ENCODE data around the gene TNK2.
"Not testable (repeated sequence)": the region's sequence is repeated elsewhere in the genome, so short reads cannot be mapped to it uniquely, and the experiment has no call there.

TNK2 gene

GRCh38 chr3:195907934-195908693 is at the start of gene TNK2:
Gene TNK2, minus strand, starts transcription at chr3:195908551. Its CDS starts 19,963 bp downstream, at chr3:195888588.
- H3K36me3 Mint-ChIP-seq (ENCODE audit: low read depth) = peaks cover 12% of the 10 kb centered on the region
- peaks cover 48% of the 10 kb centered on the region for H3K4me1 Mint-ChIP-seq
- H3K4me3 Mint-ChIP-seq = peak within 1 kb of the TSS; percentile 85
- no peak within 1 kb of the TSS for H3K27ac Mint-ChIP-seq
- peak; percentile 44 for DNase-seq
- H3K9me3 Mint-ChIP-seq = no peaks in the 10 kb centered on the region
- peaks cover 31% of the 10 kb centered on the region for H3K27me3 Mint-ChIP-seq (ENCODE audit: low read depth, poor library complexity)
- TF ChIP-seq CTCF (IDR thresholded peaks at IDR 0.05) = no peak

GRCh38 chr3:195956577-195956976 is 48.2 kb upstream of the TNK2 start:
- peaks cover 15% of the 10 kb centered on the region for H3K4me1 Mint-ChIP-seq
- no peak for TF ChIP-seq CTCF (IDR thresholded peaks at IDR 0.05)
- H3K4me3 Mint-ChIP-seq = no peak overlapping the region
- peaks cover 18% of the 10 kb centered on the region for H3K36me3 Mint-ChIP-seq (ENCODE audit: low read depth)
- peaks cover 9% of the 10 kb centered on the region for H3K9me3 Mint-ChIP-seq
- H3K27ac Mint-ChIP-seq = no peak overlapping the region
- DNase-seq = no peak
- peaks cover 16% of the 10 kb centered on the region for H3K27me3 Mint-ChIP-seq (ENCODE audit: low read depth, poor library complexity)

GRCh38 chr3:195955416-195955841 is 47.1 kb upstream of the TNK2 start:
- peak; percentile 35 for DNase-seq
- H3K36me3 Mint-ChIP-seq (ENCODE audit: low read depth); H3K9me3 Mint-ChIP-seq; H3K27ac Mint-ChIP-seq: not testable (repeated sequence)
- peak overlapping the region; percentile 82 for H3K4me3 Mint-ChIP-seq
- peaks cover 15% of the 10 kb centered on the region for H3K4me1 Mint-ChIP-seq
- peaks cover 12% of the 10 kb centered on the region for H3K27me3 Mint-ChIP-seq (ENCODE audit: low read depth, poor library complexity)

- peaks cover 12% of the 10 kb centered on the region for H3K27me3 Mint-ChIP-seq (ENCODE audit: low read depth, poor library complexity)
- H3K4me1 Mint-ChIP-seq = peaks cover 15% of the 10 kb centered on the region
- not testable (repeated sequence) for H3K27ac Mint-ChIP-seq; H3K9me3 Mint-ChIP-seq; H3K36me3 Mint-ChIP-seq (ENCODE audit: low read depth)
- DNase-seq = peak; percentile 41
- H3K4me3 Mint-ChIP-seq = peak overlapping the region; percentile 85
These were observed 46.4 kb upstream of the TNK2 start for GRCh38 chr3:195954752-195955119.

GRCh38 chr3:195954052-195954751 is 45.9 kb upstream of the TNK2 start:
- peak; percentile 73 for DNase-seq
- peaks cover 12% of the 10 kb centered on the region for H3K27me3 Mint-ChIP-seq (ENCODE audit: low read depth, poor library complexity)
- H3K27ac Mint-ChIP-seq; H3K9me3 Mint-ChIP-seq; H3K36me3 Mint-ChIP-seq (ENCODE audit: low read depth): not testable (repeated sequence)
- peak overlapping the region; percentile 85 for H3K4me3 Mint-ChIP-seq
- peaks cover 15% of the 10 kb centered on the region for H3K4me1 Mint-ChIP-seq

GRCh38 chr3:195952590-195952989 is 44.2 kb upstream of the TNK2 start:
- H3K27me3 Mint-ChIP-seq (ENCODE audit: low read depth, poor library complexity) = peaks cover 12% of the 10 kb centered on the region
- DNase-seq; H3K27ac Mint-ChIP-seq; H3K9me3 Mint-ChIP-seq; H3K36me3 Mint-ChIP-seq (ENCODE audit: low read depth): not testable (repeated sequence)
- peak overlapping the region; percentile 68 for H3K4me3 Mint-ChIP-seq
- peaks cover 15% of the 10 kb centered on the region for H3K4me1 Mint-ChIP-seq

- Mint-ChIP-seq H3K4me1 (peaks cover 15% of the 10 kb centered on the region), H3K27me3 (ENCODE audit: low read depth, poor library complexity) (peaks cover 12% of the 10 kb centered on the region), H3K4me3 (peak overlapping the region; percentile 49), H3K36me3 (ENCODE audit: low read depth) (peaks cover 11% of the 10 kb centered on the region)
- not testable (repeated sequence) for DNase-seq, H3K9me3 Mint-ChIP-seq, H3K27ac Mint-ChIP-seq
These were observed 43.3 kb upstream of the TNK2 start for GRCh38 chr3:195951443-195952177.

- not testable (repeated sequence) for H3K27ac Mint-ChIP-seq; DNase-seq; H3K27me3 Mint-ChIP-seq (ENCODE audit: low read depth, poor library complexity); H3K9me3 Mint-ChIP-seq; H3K4me3 Mint-ChIP-seq
- H3K4me1 Mint-ChIP-seq = peaks cover 13% of the 10 kb centered on the region
- H3K36me3 Mint-ChIP-seq (ENCODE audit: low read depth) = peaks cover 15% of the 10 kb centered on the region
These were observed 42.4 kb upstream of the TNK2 start for GRCh38 chr3:195950731-195951130.

GRCh38 chr3:195950164-195950563 is 41.8 kb upstream of the TNK2 start:
- not testable (repeated sequence) for DNase-seq; H3K27ac Mint-ChIP-seq; H3K4me1 Mint-ChIP-seq; H3K9me3 Mint-ChIP-seq; H3K4me3 Mint-ChIP-seq; H3K27me3 Mint-ChIP-seq (ENCODE audit: low read depth, poor library complexity)
- peaks cover 20% of the 10 kb centered on the region for H3K36me3 Mint-ChIP-seq (ENCODE audit: low read depth)

GRCh38 chr3:195946910-195947699 is 38.8 kb upstream of the TNK2 start:
- Mint-ChIP-seq H3K9me3 (peaks cover 36% of the 10 kb centered on the region), H3K36me3 (ENCODE audit: low read depth) (peaks cover 51% of the 10 kb centered on the region)
- not testable (repeated sequence) for H3K27me3 Mint-ChIP-seq (ENCODE audit: low read depth, poor library complexity); H3K4me1 Mint-ChIP-seq; DNase-seq; H3K27ac Mint-ChIP-seq; H3K4me3 Mint-ChIP-seq

GRCh38 chr3:195941265-195941815 is 33.0 kb upstream of the TNK2 start:
- Mint-ChIP-seq H3K9me3 (peaks cover 37% of the 10 kb centered on the region), H3K36me3 (ENCODE audit: low read depth) (peaks cover 59% of the 10 kb centered on the region)
- not testable (repeated sequence) for H3K4me1 Mint-ChIP-seq; DNase-seq; H3K4me3 Mint-ChIP-seq; H3K27ac Mint-ChIP-seq; H3K27me3 Mint-ChIP-seq (ENCODE audit: low read depth, poor library complexity)
